TTC549 (cell line): Measurements from ENCODE around the gene VCAM1.

Experiments used
- FAIRE-seq: peaks from 2 replicates; lab custom pipeline; 2012; peaks lifted over from hg19 to GRCh38; lab: Jason Lieb, UNC

The VCAM1 gene

DNA sequence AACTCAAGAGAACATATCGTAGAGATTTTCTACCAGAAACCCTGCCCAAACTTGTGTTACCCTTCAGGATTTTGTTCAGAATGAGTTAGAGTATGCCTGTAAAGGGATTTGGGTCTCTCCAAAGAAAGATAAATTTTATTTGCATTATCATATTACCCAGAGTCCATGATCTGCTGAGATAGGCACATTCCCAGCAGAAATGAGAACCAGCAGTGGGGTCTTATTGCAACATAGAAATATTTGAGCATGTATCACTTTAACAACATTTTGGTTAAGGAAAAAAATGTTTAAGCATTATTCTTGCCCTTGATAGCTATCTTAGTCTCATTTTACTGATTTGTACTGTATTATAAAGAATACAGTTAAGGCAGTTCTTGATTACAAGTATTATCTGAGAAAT lies 10.6 kb downstream of the VCAM1 start:
- no peak for FAIRE-seq

DNA sequence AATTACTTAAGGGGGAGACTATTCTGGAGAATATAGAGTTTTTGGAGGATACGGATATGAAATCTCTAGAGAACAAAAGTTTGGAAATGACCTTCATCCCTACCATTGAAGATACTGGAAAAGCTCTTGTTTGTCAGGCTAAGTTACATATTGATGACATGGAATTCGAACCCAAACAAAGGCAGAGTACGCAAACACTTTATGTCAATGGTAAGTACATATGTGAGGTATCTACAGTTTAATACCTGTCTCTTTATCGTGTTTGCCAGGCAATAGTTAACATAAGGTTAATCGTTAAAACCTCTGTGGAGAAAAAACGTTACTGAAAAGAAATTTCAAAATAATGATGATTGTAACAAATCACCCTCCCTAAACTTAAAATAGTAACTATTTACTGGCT lies 11.8 kb downstream of the VCAM1 start:
- FAIRE-seq: no peak

DNA sequence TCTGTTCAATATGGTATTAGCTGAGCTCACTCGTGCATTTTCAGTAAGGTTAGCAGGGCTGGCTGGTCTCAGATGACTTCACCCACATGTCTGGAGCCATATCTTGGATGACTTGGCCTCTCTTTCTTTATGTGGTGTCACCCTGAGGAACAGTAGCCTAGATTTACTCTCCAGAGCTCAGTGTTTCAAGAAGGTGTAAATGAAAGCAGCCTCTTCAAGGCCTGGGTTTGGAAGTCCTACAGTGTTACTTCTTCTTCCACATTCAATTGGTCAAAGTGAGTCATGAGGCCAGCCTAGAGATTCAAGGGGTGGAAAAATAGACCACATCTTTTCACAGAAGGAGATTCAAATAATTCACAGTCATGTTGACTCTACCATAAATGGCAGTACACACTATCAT lies 12.2 kb downstream of the VCAM1 start:
- no peak for FAIRE-seq

DNA sequence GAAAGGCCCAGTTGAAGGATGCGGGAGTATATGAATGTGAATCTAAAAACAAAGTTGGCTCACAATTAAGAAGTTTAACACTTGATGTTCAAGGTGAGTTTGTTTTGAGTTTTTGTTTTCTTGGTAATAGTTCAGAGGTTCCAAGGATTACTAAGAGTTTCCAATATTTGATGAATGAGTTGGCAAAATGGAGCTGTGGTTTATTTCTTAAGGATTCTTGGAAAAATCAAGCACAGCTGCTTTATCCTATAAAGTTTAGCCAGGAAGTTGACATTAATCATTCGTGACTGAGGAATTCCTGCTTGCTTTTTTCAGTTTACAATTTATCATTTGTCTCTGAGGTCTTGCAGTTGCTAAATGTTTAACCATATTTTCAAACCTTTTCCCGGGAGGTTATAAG lies 15.1 kb downstream of the VCAM1 start:
- no peak for FAIRE-seq

DNA sequence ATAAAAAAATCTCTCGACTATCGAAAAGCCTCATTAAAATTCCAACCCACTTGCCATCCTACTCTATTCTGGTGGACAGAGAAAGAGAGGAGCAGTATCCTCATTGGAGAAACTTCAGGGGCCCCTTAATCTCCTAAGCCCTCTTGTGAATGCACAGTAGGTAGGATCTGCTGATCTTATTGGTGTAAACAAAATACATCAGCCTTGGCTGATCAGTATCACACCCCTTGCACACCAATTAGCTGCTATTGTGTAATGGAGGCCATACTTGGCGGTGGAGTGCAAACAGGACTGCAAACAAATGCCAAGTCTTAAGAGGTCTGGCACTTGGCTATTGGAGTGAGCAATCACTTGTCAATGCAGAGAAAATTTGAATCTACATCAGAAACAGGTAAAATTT lies 15.7 kb downstream of the VCAM1 start:
- FAIRE-seq: no peak

DNA sequence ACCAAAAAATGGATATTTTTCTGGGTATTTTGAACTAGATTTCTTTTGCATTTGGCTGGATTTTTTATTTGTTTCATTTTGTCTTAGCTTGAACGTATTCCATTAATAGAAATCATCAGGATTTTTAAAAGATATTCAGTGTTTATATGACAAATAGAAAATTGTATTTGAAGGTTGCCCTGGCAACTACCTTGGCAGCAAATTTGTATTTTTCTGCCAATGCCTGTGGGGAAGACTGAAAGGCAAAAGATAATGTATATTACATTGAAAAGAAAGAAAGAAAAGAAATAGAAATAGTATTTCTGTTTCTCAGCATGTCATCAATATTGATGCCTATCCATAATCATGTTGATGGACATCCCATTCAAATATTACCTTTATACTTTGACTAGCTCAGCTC lies 16.8 kb downstream of the VCAM1 start:
- FAIRE-seq: no peak

DNA sequence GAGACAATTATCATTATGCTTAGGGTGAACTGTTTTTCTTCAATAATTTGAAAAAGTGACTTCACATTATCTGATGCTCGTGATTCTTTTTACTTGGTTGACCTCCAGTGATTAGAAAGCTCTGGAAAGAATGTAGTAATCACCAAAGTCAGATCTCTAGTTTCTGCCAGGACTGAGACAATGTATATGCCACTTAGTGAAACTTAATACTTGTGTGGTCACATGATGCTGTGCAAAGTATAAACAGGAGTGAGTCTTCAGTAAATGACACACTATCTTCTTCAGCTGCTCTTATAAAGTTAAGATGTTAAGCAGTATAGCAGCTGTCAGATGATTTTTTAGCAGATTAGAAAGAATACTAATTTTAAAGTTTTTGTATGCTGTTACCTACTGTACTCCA lies 17.2 kb downstream of the VCAM1 start:
- FAIRE-seq: no peak

DNA sequence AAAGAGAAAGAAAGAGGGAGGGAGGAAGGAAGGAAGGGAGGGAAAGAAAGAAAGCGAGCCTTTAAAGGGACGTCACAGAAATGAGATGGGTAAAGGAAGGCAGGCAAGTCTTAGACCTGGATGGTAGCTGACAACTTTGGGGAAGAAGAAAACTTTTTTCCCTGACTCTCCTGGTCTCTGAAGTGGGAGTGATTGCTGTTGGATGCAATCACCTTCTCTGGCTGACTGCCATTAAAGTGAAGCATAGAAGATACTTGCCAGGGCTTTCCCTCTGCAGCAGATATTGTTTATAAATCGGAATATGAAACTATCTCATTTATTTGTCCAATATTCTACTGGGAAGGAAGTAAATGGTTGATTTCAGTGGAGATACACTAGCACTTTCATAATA lies 27.0 kb downstream of the VCAM1 start:
- FAIRE-seq: no peak

DNA sequence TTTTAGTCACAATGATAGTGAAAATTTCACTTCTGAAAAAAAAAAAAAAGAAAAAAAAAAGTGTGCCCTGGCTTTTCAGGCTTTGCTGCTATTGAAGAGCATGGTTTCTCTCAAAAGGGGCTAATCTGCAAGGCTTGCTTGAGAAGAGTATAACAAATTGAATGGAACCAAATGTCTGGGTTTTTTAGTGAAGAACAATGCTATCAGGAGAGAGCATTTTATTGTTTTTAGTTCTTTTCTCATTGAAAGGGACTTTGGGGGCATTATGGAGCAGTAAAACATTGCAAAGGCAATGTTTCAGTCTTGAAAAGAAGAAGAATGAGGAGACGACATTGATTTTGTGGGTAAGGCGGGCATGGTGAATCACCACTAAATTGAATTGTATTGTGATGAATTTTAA lies 28.2 kb downstream of the VCAM1 start:
- no peak for FAIRE-seq

DNA sequence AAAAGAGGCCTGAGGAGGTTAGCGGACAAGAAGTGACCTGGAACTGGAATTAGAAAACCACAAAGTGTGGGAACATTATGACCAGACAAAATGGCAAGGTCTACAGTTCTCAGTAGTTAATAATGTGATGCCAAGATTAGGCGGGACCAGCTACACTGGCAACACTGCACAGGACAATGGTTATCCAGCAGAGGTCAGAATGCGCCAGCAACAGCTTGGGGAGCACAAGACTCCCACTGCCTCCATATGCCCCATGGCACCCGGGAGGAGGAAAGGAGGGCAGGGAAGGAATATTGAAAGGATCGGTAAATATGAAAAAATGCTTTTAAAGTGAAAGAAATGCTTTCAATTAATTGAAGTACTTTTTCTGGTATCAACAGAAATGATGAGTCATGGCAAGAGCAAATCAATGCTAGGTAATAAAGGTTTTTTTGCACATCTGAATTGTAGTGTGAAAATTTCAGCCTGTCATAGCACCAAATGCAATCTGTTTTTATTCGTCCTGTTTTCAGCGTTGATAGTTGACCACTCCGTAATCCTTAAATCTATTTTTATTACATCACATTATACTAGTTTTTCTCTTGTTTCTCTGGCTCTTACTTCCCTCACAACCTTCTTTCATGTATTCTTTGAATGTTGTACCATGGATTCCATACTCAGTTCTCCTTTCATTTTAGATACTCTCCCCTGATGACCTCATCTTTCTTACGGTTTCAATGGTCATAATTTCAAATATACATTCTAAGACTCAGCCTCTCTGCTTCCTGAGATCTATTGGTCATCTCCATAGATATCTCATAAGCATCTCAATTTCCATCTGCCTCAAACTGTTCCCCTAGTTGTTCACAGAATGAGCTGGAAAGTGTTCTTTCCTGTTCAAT lies 30.7 kb downstream of the VCAM1 start:
- no peak for FAIRE-seq

DNA sequence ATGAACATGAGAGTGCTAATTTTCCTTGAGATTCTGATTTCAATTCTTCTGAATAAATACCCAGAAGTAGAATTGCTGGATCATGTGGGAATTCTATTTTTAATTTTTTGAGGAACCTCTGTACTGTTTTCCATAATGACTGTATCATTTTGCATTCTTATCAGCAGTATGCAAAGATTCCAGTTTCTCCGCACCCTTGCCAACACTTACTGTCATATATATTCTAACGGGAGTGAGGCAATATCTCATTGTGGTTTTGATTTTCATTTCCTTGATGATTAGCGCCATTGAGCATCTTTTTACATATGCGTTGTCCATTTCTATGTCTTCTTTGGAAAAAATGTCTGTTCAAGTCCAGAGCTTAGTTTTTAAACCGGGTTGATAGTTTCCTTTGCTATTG lies 33.2 kb downstream of the VCAM1 start:
- no peak for FAIRE-seq

DNA sequence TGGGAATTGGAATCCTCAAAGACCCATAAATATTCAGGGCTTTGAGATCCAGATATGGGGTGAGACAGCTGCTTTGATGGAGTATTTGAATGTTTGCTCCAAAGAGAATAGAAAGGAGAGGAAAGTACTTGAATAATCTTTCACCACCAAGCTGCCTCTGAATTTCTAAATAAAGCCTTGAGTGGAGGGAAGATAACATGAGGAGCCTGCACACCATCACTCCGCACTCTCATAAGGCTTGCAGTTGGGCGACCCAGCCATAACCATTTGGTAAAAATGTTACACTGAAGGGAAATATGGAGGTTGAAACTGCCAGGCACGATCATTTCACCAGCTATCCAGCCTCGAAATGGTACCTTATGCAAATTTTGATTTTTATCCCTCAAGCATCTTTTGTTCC lies 38.4 kb downstream of the VCAM1 start:
- no peak for FAIRE-seq

DNA sequence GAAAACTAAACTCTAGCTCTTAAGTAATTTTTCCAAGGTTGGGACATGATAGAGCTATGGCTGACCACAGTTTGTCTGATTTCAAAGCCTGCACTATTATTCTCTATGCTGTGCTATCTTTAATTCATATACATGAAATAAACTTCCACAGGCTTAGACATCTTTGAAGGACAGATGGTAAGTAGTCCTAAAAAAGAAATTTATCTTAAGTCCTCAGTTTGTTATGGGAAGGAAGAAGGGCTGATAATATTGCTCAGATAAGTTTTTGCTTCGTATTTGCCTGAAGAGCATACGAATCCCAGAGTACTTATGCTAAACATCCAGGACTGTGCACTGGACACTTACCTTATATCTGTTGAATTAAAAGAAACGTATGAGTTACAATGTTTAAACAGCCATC lies 39.6 kb downstream of the VCAM1 start:
- FAIRE-seq: no peak

DNA sequence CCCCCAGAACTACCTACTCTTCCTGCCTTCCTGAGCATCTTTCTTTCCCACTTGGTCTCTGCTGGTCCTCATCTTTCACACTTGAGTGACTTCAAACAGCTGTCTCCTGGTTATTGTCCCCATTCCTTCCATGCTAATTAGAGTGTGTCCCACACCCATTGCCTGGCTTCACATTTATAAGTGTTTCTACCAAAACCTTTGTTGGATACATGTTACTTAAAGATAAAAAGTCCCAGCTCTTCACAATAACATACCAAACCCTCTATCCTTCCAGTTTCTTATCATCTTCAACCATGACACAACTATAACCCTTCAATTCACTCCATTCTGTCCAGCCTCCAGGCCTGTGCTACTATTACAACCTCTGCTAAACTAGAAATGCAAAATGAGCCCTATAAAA lies 41.0 kb downstream of the VCAM1 start:
- FAIRE-seq: no peak

DNA sequence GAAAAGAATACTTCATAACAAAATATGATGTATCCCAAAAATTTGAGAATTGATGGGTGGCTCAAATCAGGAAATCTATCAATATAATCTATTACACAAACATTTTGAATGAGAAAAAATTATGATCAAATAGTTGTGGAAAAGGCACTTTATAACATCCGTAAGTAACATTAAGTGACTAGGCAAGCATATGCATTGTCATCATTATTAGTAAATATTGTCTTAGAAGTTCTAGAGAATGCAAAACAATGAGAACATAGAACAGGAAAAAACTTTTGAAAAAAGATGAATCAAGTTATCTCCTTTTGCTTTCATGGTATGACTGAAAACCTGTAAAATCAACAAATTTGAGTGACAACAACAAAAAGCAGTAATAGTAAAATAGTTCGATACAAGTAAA lies 42.9 kb downstream of the VCAM1 start:
- no peak for FAIRE-seq

DNA sequence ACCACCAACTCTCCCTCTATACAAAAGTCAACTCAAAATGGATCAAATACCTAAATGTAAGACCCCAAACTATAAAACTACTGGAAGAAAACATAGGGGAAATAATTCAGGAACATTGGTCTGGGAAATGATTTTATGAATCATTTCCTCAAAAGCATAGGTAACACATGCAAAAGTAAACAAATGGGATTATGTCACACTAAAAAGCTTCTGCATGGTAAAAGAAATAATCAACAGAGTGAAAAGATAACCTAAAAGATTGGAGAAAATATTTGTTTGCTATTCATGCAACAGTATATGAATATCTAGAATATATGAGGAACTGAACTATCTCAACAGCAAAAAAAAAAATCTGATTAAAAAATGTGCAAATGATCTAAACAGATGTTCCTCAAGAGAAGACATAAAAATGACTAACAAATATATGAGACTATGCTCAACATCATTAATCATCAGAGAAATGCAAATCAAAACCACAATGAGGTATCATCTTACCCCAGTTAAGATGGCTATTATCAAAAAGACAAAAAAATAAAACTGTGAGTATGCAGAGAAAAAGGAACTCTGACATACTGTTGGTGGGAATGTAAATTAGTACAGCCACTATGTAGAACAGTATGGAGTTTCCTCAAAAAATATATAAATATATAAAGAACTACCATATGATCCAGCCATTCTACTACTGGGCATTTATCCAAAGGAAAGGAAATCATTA lies 47.8 kb downstream of the VCAM1 start:
- FAIRE-seq: no peak

DNA sequence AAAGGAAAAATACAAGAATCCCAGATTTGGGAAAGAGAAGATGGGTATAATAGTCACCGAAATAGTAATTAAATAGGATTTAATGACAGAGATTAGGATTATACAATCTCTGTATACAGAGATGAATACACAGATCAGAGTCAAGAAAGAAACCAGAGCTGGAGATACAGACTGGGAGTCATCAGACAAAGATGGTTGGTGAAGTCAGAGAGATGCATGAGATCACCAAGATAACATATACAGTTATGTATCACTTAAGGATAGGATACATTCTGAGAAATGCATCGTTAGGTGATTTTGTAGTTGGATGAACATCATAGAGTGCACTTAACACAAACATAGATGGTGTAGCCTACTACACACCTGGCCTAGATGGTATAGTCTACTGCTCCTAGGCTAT lies 49.8 kb downstream of the VCAM1 start:
- no peak for FAIRE-seq

DNA sequence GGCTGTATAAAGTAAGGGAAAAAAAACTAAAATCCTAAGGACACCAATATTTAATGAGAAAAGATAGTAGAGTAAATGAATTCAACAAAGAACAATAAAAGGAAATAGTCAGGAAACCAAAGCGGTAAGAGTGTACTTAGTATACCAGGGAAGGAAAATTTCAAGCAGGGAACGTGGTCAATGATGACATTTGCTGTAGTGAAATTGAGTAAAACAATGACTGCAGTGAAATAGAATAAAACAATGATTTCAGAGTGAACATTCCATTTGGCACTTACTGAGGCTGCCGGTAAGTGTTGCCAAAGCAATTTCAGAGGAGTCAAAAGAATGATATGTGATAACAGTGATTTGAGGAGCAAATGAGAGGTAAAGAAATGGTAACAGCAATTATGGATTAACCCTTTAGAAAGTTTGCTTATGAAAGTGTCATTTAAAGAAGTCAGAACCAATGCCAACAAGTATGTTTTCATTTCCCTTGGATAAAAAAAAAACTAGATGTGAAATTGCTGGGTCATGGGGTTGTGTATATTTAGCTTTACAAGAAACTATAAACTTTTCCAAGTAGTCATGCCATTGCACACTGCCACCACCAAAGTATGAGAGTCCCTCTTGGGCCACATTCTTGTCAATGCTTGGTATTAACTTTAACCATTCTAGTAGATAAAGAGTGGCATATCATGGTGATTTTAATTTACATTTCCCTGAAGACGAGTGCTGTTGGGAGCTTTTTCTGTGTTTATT lies 50.5 kb downstream of the VCAM1 start:
- FAIRE-seq: no peak

DNA sequence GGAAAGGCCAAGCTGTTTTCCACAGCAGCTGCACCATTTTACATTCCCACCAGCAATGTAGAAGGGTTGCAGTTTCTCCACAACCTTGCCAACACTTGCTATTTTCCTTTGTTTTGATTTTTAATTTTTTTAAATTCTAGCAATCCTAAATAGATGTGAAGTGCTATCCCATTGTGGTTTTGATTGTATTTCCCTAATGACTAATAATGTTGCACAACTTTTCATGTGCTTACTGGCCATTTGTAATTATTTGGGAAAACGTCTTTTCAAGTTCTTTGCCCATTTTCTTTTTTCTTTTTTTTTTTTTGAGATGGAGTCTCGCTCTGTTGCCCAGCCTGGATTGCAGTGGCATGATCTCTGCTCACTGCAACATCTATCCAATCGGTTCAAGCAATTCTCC lies 53.9 kb downstream of the VCAM1 start:
- no peak for FAIRE-seq

DNA sequence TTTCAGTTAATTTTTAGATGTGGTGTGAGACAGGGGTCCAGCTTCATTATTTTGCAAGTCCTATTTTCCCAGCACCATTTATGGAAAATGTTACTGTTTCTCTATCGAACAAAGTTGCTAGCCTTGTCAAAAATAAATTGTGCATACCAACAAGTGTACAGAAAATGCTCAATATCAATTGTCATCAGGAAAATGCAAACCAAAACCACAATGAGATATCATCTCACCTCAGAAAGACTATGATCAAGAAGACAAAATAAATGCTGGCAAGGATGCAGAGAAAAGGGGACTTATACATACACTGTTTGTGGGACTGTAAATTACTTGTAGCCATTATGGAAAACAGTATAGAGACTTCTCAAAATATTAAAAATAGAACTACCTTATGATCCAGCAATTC lies 54.8 kb downstream of the VCAM1 start:
- no peak for FAIRE-seq

DNA sequence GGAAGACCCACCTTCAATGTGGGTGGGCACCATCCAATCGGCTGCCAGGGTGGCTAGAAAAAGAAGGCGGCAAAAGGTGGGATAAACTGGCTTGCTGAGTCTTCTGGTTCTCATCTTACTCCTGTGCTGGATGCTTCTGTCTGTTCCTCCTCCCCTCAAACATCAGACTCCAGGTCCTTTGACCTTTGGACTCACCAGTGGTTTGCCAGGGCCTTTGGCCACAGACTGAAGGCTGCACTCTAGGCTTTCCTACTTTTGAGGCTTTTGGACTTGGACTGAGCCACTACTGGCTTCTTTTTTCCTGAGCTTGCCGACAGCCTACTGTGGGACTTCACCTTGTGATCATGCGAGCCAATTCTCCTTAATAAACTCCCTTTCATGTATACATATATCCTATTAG lies 55.9 kb downstream of the VCAM1 start:
- no peak for FAIRE-seq

DNA sequence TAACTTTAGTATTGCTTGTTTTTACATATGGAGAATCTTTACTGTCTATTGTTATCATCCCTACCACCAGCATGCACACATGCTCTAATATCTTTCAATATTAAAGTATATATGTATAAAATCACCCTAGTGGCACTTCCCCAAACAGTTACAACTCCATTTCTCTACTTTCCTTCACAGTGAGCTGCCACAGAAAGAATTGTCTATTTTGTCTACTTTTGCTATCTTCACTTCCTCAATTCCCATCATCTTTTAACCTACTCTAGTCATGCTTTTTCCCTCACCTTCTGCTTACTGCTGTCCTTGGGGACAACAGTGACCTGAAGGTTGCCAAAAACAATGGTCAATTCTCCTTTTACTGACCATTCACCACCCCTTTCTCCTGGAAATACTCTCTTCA lies 59.2 kb downstream of the VCAM1 start:
- FAIRE-seq: no peak

DNA sequence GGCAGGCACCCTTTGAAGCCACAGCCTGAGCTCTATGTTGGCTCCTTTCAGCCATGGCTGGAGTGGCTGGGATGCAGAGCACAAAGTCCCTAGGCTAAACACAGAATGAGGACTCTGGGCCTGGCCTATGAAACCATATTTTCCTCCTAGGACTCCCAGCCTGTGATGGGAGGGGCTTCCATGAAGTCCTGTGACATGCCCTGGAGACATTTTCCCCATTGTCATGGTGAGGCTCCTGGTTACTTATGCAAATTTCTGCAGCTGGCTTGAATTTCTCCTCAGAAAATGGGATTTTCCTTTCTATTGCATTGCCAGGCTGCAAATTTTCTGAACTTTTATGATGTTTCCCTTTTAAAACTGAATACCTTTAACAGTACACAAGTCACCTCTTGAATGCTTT lies 61.3 kb downstream of the VCAM1 start:
- no peak for FAIRE-seq
